GM18508 (cell line): Measurements from ENCODE around the gene PRDX5.
"Not testable (repeated sequence)": the region's sequence is repeated elsewhere in the genome, so short reads cannot be mapped to it uniquely, and the experiment has no call there.

Source experiments
- ATAC-seq: cut with Tn5 transposase; IDR thresholded peaks from one replicate; pipeline ENCODE4 v1.9.1; 2021; ENCODE audit warnings: moderate number of reproducible peaks; ENCODE audit not compliant: insufficient read depth, unreplicated experiment

Gene PRDX5

DNA sequence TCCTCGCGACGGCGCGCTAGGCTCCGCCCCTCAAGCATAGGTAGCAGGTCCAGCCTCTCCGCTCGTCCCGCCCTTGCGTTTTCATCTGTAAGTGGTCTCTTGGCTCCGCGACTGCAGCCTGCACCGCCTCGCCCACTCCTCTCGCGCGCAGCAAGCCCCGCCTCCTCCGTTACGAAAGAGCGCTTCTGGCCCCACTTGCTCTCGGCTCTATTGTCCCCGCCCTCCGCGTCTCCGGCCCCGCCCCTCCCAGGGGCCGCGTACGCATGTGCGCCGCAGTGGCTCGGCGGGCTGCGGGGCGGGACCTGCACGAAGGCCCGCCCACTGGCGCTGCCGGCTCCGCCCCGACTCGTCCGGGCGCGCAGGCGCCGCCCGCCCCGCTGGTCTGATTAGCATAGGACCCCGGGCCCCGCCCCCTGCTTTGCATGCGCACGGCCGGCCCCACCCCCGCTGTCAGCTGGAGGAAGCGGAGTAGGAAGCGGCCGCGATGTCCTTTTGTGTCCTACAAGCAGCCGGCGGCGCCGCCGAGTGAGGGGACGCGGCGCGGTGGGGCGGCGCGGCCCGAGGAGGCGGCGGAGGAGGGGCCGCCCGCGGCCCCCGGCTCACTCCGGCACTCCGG is 12.7 kb upstream of the PRDX5 start, which contains the start of gene ESRRA:
ESRRA (plus strand) TSS at position 450 of the 616 bp plus-strand sequence. CDS start 1,656 bp downstream, outside the sequence.
- peak; percentile 48 for ATAC-seq

DNA sequence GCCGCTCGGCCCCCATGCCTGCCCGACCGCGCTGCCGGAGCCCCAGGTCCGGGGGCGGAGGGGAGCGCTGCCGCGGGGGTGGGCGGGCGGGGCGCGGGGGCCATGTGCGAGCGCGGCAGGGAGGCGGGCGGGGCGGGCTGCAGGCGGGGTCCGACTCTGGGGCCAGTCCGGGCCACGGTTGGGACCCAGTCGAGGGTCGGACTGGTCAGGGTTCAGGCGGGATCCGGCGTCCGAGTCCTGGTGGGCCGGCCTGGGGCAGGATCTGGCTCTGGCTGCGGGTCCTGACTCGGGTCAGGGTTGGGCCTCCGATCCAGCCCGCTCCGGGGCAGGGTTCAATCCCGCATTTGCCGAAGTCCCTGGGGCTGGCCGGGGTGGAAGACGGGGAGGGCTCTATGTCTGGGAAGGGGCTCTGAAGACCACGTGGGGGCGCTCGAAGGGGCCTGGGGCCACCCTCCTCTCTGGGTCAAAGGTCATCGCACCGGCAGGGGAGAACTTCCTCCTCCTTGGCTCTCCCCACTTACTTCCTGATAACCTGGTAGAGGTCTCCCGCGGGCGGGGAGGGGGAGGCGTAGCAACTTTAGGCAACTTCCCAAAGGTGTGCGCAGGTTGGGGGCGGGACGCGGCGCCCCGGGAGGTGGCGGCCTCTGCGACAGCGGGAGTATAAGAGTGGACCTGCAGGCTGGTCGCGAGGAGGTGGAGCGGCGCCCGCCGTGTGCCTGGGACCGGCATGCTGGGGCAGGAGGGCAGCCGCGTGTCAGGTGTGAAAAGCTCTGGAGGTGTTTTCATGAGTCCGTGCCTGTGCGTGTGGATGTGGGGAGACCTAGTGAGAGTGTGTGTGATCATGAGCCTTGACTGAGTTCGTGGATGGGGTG is 12.0 kb upstream of the PRDX5 start:
- ATAC-seq, result no peak

DNA sequence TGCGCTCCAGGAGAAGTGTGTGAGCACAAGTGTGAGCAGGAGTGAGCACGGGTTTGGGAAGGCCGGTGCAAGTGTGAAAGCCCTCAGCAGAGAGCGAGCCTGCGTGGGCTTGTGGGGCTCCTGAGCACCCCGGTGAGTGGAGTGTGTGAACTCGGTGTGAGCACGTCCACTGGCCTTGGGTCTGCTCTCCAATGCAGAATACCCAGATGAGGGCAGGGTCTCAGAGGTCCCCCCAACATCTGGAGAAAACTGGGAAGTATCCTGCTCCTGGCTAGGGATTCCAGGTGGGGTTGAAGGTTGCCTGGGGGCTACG is 11.4 kb upstream of the PRDX5 start:
- ATAC-seq, result no peak

DNA sequence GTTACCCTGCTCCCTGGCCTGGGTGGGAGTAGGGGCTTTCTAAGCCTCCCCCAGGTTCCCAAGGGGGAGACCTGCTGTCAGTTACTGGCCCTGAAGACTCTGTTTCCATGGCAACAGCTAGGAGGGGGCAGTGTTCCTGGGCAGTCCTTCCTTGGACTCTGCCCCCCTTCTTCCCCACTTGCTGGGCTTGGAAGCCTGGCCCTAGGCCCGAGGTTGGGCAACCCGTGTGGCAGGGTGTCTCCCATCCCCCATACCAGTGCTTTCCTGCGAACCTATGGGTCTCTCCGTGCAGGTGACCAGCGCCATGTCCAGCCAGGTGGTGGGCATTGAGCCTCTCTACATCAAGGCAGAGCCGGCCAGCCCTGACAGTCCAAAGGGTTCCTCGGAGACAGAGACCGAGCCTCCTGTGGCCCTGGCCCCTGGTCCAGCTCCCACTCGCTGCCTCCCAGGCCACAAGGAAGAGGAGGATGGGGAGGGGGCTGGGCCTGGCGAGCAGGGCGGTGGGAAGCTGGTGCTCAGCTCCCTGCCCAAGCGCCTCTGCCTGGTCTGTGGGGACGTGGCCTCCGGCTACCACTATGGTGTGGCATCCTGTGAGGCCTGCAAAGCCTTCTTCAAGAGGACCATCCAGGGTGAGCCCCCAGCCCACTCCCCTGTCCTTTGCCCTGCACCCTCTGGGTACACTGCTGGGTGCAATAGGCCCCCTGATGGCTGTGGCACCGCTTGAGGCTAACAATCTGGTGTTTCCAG is 10.9 kb upstream of the PRDX5 start:
- no peak for ATAC-seq

DNA sequence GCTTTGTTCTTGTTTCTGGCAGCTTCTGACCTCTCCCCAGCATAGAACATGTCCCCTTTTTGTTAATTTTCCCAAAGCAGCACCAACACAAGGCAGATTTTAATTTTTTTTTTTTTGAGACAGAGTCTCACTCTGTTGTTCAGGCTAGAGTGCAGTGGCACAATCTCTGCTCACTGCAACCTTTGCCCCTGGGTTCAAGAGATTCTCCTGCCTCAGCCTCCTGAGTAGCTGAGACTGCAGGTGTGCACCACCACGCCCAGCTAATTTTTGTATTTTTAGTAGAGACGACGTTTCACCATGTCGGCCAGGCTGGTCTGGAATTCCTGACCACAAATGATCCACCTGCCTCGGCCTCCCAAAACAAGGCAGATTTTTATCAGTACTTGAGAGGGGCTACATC is 10.1 kb upstream of the PRDX5 start:
- not testable (repeated sequence) for ATAC-seq

DNA sequence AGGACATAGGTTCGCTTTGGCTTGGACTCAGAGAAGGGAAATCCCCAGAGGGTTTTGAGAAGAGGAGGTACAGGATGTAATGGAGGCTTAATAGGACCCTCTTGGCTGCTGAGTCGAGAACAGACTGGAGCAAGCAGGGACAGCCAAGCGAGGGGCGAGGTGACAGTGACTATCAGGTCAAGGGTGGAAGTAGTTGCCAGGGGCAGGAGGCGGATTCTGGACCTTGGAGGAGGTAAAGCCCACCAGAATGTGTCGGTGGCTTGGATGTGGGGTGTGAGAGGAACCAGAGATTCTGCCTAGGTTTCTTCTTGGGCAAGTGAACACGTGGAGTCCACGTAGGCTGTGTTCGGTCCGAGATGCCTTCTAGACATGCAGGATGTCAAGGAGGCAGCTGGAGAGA is 5.0 kb upstream of the PRDX5 start:
- ATAC-seq, result no peak

DNA sequence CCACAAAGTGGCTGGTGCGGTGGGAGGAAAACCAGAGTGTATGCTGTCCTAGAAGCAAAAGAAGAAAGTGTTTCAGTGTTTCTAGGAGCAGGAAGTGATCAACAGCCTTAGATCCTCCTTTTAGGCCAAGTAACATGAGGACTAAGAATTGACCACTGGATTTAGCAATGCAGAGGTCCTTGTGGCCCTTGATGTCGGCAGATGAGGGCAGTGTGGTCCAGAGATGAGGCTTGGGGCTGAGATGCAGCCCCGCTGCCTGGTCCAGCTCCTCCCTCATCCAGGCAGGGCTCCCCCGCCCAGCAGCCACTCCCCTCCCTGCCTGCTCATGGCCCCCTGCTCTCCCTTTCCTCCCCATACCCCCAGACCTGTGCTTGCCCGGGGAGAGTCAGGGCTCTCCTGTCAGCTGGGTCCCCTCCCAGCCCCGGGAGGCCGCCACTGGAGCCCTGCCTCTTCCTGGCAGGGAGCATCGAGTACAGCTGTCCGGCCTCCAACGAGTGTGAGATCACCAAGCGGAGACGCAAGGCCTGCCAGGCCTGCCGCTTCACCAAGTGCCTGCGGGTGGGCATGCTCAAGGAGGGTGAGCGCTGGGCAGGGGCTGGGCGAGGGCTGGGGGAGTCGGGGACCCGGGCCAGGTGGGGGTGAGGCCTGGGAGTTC is 4.3 kb upstream of the PRDX5 start:
- ATAC-seq, result no peak

DNA sequence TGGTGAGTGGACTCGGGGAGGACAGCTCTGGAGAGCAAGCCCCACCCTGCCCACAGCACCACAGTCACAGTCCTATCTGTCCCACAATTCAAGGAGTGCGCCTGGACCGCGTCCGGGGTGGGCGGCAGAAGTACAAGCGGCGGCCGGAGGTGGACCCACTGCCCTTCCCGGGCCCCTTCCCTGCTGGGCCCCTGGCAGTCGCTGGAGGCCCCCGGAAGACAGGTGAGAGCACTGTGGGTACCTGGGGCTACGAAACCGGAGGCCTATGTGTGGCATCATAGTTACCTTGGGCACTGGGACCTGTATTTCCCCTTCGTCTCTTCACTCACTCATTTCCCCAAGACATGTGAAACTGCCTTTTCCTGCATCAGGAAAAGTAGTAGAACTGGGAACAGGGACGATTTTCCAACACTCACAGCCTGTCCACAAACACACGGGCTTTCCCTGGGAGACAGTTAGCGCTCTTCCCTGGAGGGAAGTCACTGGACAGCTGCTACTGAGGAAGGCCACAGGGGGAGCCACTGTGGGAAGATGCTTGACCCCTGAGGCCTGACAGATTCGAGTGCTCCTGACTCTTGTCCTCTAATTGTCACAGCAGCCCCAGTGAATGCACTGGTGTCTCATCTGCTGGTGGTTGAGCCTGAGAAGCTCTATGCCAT is 3.6 kb upstream of the PRDX5 start:
- ATAC-seq, result no peak

DNA sequence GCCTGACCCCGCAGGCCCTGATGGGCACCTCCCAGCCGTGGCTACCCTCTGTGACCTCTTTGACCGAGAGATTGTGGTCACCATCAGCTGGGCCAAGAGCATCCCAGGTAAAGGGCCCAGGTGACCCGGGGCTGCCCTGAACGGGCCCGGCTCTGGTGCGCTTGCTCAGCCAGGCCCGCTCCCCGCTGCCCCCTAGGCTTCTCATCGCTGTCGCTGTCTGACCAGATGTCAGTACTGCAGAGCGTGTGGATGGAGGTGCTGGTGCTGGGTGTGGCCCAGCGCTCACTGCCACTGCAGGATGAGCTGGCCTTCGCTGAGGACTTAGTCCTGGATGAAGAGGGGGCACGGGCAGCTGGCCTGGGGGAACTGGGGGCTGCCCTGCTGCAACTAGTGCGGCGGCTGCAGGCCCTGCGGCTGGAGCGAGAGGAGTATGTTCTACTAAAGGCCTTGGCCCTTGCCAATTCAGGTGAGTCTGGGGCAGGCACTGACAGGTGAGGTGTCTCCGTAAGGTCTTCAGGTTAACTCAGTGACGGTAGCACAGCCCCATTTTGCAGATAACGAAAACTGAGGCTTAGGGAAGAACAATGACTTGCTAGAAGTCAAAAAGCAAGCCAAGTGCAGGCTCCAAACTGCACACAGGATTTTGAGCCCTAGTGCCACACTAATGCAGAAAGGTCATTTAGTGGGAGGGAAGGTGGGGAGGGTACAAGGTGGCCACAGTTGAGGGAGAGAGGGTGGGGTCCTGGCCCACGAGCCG is 2.9 kb upstream of the PRDX5 start:
- ATAC-seq, result no peak

DNA sequence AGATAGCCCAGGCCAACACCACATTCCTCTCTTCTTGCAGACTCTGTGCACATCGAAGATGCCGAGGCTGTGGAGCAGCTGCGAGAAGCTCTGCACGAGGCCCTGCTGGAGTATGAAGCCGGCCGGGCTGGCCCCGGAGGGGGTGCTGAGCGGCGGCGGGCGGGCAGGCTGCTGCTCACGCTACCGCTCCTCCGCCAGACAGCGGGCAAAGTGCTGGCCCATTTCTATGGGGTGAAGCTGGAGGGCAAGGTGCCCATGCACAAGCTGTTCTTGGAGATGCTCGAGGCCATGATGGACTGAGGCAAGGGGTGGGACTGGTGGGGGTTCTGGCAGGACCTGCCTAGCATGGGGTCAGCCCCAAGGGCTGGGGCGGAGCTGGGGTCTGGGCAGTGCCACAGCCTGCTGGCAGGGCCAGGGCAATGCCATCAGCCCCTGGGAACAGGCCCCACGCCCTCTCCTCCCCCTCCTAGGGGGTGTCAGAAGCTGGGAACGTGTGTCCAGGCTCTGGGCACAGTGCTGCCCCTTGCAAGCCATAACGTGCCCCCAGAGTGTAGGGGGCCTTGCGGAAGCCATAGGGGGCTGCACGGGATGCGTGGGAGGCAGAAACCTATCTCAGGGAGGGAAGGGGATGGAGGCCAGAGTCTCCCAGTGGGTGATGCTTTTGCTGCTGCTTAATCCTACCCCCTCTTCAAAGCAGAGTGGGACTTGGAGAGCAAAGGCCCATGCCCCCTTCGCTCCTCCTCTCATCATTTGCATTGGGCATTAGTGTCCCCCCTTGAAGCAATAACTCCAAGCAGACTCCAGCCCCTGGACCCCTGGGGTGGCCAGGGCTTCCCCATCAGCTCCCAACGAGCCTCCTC is 2.0 kb upstream of the PRDX5 start:
- ATAC-seq, result not testable (repeated sequence)

DNA sequence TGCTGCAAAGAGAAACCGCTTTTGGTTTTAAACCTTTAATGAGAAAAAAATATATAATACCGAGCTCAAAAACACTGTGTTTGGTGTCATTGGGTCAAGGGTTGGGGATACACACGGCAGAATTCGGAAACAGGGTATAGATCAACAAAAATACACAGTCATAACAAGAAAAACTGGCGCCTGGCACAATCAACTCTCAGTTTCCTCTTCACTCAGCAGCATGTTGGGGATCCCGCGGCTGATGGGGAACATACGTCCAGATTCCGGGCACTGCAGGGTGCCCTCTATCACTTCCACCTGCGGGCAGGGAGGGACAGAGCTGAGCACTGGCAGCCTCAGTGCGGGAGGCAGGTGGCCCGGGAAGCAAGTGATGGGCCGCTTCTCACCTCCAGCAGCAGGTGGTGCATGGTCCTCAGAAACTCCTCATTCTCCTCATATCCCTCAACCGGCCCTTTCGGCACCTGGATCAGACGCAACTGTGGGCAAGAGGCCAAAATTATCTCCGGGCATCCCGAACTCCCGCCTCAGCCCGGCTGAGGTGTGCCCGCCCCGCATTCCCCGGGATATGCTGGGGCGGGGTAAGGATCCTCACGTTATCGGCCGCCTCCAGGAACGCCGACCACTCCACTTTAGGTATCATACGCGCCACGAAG is 1.1 kb upstream of the PRDX5 start:
- no peak for ATAC-seq

DNA sequence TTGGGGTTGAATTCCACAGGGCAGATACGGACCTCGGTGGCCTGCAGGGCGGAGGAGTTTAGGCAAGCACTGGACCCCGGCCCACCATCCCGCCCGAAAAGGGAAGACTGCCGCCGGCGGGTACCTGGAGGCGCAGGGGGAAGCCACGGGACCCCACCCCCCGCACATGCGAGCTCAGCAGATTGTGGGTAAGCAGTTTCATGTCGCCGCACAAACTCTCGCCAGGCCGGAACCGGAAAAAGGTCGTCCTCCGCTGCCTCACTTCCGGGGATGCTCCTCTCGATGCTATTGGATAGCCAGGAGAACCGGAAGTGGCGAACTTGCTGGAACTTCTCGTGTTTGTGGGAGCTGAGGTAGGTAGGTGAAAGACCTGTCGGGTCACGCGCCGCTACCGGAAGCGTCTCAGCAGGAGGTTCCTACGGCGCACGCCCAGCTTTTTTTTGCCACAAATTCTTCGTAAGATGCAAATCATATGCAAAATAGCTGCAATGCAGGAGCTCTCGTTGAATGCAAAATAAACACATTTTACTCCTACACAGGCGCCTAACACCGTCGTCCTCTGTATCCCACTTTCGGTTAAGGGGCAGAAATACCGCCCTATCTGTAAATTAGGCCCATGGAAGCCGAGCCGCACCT is 478 bp upstream of the PRDX5 start, which contains the start of gene TRMT112:
TRMT112 (minus strand) TSS at position 235 of the 636 bp plus-strand sequence; CDS start at position 202, 33 bp downstream.
- peak; percentile 45 for ATAC-seq

DNA sequence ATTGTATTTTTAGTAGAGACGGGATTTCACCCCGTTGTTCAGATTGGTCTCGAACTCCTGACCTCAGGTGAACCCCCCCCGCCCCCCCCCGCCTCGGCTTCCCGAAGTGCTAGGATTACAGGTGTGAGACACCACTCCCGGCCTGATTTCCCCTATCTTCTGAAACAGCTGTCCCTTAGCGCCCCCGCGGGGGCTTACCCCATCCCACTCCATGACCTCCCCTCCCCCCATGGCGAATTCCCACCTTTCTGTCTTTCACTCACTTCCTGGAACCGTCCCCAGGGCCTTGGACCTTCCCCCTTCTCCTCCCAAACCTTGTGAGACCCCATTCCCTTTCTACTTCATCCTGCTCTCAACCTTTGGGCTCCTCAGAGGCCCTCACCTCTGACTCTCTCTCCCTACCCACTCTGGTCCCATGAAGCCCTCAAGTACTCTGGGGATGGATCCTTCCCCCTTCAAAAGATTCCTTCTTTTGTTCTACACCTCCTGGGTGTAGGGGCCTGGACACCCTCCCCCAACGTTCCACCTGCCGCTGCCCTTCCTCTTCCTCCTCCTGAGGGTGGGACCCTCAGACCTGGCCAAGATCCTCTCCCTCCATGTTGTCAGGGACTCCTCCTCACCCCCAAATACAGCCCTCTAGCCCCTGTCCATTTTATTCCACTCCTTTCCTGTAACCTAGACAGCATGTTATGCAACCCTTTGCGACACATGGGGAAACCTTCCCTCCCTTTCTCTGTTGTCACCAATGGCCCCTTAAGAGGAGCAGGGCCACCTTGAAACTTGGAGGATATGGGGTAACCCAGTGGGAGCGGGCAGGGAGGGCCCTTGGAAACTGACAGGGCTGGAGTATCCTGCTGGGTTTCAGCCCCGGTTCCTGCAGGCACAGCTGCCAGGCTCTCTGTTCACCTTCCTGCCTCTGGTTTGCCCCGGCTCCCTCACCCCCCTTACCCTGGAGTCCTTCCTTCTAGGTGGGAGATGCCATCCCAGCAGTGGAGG is 1.1 kb downstream of the PRDX5 start:
- no peak for ATAC-seq

DNA sequence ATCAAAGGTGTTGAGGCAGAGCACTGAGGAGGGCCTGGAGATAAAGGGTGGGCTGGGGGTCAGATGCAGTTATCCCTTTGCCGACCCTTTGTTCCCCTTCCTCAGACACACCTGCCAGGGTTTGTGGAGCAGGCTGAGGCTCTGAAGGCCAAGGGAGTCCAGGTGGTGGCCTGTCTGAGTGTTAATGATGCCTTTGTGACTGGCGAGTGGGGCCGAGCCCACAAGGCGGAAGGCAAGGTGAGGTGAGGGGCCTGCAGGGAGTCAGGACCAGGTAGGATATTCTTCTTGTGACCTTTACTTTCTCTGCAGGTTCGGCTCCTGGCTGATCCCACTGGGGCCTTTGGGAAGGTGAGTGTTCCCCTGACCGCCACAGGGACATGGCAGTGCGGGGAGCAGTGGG is 2.6 kb downstream of the PRDX5 start:
- ATAC-seq, result no peak

DNA sequence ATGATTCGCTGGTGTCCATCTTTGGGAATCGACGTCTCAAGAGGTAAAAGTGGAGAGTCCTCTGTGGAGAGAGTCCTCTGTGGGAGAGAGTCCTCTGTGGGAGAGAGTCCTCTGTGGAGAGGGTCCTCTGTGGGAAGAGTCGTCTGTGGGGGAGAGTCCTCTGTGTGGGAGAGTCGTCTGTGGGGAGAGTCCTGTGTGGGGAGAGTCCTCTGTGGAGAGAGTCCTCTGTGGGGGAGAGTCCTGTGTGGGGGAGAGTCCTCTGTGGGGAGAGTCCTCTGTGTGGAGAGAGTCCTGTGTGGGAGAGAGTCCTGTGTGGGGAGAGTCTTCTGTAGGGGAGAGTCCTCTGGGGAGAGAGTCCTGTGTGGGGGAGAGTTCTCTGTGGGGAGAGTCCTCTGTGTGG is 3.1 kb downstream of the PRDX5 start:
- ATAC-seq, result no peak

DNA sequence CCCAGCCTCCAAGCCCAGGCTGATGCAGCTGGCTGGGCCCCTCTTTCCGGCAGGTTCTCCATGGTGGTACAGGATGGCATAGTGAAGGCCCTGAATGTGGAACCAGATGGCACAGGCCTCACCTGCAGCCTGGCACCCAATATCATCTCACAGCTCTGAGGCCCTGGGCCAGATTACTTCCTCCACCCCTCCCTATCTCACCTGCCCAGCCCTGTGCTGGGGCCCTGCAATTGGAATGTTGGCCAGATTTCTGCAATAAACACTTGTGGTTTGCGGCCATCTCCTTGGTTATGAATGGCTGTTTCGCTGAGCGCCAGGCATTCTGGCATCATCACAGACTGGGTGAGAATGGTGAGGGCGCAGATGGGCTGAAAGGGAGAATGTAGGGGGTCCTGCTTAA is 3.6 kb downstream of the PRDX5 start:
- no peak for ATAC-seq
